Activated CD4-positive, alpha-beta T cell treated with anti-CD3 and anti-CD28 coated beads, Interleukin-2, amount 10 ng/mL, durations not matched to agents 24 days and 14 days (primary cell): ENCODE data around the gene KRT79. TPM values are rescaled to one million over a fixed set of nuclear protein-coding genes. Genes with fewer than 3 reads are reported as not detected.
A peak's percentile ranks its signal among the peaks of the same experiment; 100 is the strongest.
"Not testable (repeated sequence)": the region's sequence is repeated elsewhere in the genome, so short reads cannot be mapped to it uniquely, and the experiment has no call there.

Source experiments
- DNase-seq: peaks from one replicate; pipeline ENCODE4 v3.0.0; 2022
- H3K27ac Mint-ChIP-seq: one replicate; pipeline ENCODE4 v1.8.0; 2022; ENCODE audit warnings: mild to moderate bottlenecking, mixed read lengths
- H3K27me3 Mint-ChIP-seq: one replicate; pipeline ENCODE4 v1.8.0; 2022; ENCODE audit warnings: mixed read lengths
- H3K36me3 Mint-ChIP-seq: one replicate; pipeline ENCODE4 v1.8.0; 2022; ENCODE audit warnings: low read depth, mild to moderate bottlenecking, mixed read lengths
- H3K4me1 Mint-ChIP-seq: one replicate; pipeline ENCODE4 v1.8.0; 2021; ENCODE audit warnings: mixed read lengths
- H3K4me3 Mint-ChIP-seq: one replicate; pipeline ENCODE4 v1.8.0; 2022; ENCODE audit warnings: mild to moderate bottlenecking, moderate library complexity, mixed read lengths
- H3K9me3 Mint-ChIP-seq: one replicate; pipeline ENCODE4 v1.8.0; 2021; ENCODE audit warnings: mixed read lengths
- intact Hi-C: fragments of 100-400 bp; cut with micrococcal nuclease; formaldehyde crosslinking; loops from one replicate; pipeline ENCODE4 v1.15.1; 2023
- total RNA-seq: library from RNA; stranded (reverse); gene quantifications from 2 replicates; pipeline ENCODE4 v1.2.3, GENCODE V29; 2022

The KRT79 gene
- total RNA-seq, 1 donor from 2014 or later, result not detected

DNA sequence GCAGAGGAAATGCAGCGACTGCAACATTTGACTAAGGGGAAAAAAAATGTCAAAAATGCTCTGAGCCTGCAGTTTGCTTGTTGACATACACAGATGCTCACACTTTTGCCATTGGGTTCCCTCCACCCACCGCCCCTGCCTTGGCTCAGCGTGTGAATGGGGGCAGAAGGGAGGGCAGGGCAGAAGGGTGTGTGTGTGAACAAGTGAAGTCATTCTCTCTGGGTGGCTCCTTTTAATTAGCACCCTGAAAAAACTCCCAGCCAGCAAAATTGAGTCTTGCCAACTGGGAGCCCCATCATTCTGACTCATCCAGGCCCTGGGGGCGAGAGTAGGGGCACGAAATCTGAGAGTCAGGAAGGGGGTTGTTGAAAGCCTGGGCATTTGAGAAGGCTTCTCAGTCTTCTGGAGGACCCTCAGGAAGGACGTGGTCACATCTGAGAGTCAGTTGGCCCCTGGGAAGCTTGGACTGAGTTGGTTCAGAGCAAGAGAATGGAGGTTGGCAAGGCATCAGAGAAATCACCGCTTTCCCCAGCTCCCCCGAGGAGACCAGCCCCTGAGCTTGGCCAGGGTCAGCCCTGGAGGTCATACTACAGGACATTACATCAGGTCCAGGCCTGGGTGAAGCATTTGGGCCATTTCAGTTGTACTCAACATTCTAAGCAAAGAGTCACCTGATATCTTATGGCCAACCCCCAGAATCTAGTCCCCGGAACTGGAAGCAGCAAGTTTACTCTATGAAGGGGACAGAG, 37.4 kb upstream of the KRT79 start:
- Mint-ChIP-seq H3K36me3 (no peaks in the 10 kb centered on the region), H3K9me3 (no peaks in the 10 kb centered on the region), H3K27me3 (peaks cover 3% of the 10 kb centered on the region), H3K4me1 (peaks cover 31% of the 10 kb centered on the region), H3K27ac (no peak overlapping the region), H3K4me3 (no peak overlapping the region)
- intact Hi-C loops, result loop anchor here (5.0 kb wide), 1 partner anchor 499 kb away; no protein-coding TSS in a partner anchor
- no peak for DNase-seq

- DNase-seq, result peak; percentile 93
- peaks cover 3% of the 10 kb centered on the region for H3K27me3 Mint-ChIP-seq
- H3K27ac Mint-ChIP-seq, result no peak overlapping the region
- no peaks in the 10 kb centered on the region for H3K36me3 Mint-ChIP-seq
- peaks cover 31% of the 10 kb centered on the region for H3K4me1 Mint-ChIP-seq
- intact Hi-C loops, result loop anchor here (1.0 to 5.0 kb wide), 2 partner anchors 287 to 498 kb away; no protein-coding TSS in a partner anchor
- H3K4me3 Mint-ChIP-seq, result no peak overlapping the region
- H3K9me3 Mint-ChIP-seq, result no peaks in the 10 kb centered on the region
These were observed 36.5 kb upstream of the KRT79 start for GRCh38 chr12:52870361-52871290.

GRCh38 chr12:52867642-52868041, 33.5 kb upstream of the KRT79 start:
- Mint-ChIP-seq H3K9me3 (no peaks in the 10 kb centered on the region), H3K27ac (no peak overlapping the region), H3K36me3 (no peaks in the 10 kb centered on the region), H3K4me1 (peaks cover 17% of the 10 kb centered on the region), H3K4me3 (no peak overlapping the region), H3K27me3 (no peaks in the 10 kb centered on the region)
- intact Hi-C loops, result no loop called here
- no peak for DNase-seq

- H3K4me1 Mint-ChIP-seq, result peaks cover 17% of the 10 kb centered on the region
- intact Hi-C loops, result no loop called here
- H3K9me3 Mint-ChIP-seq, result no peaks in the 10 kb centered on the region
- H3K27ac Mint-ChIP-seq, result no peak overlapping the region
- no peaks in the 10 kb centered on the region for H3K36me3 Mint-ChIP-seq
- no peak for DNase-seq
- no peaks in the 10 kb centered on the region for H3K27me3 Mint-ChIP-seq
- no peak overlapping the region for H3K4me3 Mint-ChIP-seq
These were observed 33.0 kb upstream of the KRT79 start for GRCh38 chr12:52867152-52867551.

GRCh38 chr12:52865090-52865944, 31.2 kb upstream of the KRT79 start:
- H3K27ac Mint-ChIP-seq, result no peak overlapping the region
- no peaks in the 10 kb centered on the region for H3K27me3 Mint-ChIP-seq
- H3K36me3 Mint-ChIP-seq, result no peaks in the 10 kb centered on the region
- H3K4me1 Mint-ChIP-seq, result peaks cover 9% of the 10 kb centered on the region
- intact Hi-C loops, result no loop called here
- no peaks in the 10 kb centered on the region for H3K9me3 Mint-ChIP-seq
- H3K4me3 Mint-ChIP-seq, result no peak overlapping the region
- peak; percentile 72 for DNase-seq

DNA sequence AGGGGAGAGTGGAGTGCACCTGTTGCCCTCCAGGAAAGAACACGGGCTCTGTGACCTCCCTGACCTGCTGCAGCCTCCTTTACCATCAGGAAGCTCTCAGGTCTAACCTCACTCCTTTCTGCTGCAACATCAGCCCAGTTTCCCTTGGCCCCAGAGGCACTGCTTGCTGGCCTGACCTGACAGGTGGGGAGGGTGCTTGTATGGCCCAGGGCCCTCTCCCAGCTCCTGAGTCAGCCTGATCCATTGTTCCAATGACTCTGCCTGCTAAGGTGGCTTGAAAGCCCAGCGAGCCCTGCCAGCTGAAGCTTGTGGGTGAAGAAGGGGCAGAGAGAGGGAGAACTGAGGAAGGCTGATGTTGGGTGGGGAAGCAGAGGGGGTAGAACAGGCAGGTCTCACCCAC, 27.9 kb upstream of the KRT79 start:
- H3K27ac Mint-ChIP-seq, result no peak overlapping the region
- no peaks in the 10 kb centered on the region for H3K9me3 Mint-ChIP-seq
- no peaks in the 10 kb centered on the region for H3K36me3 Mint-ChIP-seq
- H3K4me3 Mint-ChIP-seq, result no peak overlapping the region
- DNase-seq, result no peak
- no peaks in the 10 kb centered on the region for H3K4me1 Mint-ChIP-seq
- intact Hi-C loops, result no loop called here
- peaks cover 2% of the 10 kb centered on the region for H3K27me3 Mint-ChIP-seq

DNA sequence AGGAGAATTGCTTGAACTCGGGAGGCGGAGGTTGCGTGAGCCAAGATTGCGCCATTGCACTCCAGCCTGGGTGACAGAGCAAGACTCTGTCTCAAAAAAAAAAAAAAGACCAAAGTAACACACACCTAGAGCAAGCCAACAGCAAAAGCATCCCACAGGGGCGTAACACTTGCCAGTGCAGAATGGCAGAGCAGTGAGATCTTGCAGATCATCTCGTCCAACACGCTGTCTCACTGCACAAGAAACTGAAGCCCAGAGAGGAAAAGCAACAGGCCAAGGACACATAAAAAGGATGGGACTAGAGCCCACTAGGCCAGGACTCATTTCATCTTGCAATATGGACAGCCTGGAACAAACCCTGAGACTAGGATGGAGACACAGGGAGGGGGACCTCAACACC, 27.4 kb upstream of the KRT79 start:
- intact Hi-C loops, result no loop called here
- Mint-ChIP-seq H3K9me3 (no peaks in the 10 kb centered on the region), H3K27me3 (peaks cover 2% of the 10 kb centered on the region), H3K4me3 (no peak overlapping the region), H3K4me1 (no peaks in the 10 kb centered on the region), H3K36me3 (no peaks in the 10 kb centered on the region), H3K27ac (no peak overlapping the region)
- no peak for DNase-seq

GRCh38 chr12:52860102-52860823, 26.2 kb upstream of the KRT79 start:
- DNase-seq, result no peak
- no peak overlapping the region for H3K27ac Mint-ChIP-seq
- no peaks in the 10 kb centered on the region for H3K36me3 Mint-ChIP-seq
- peaks cover 4% of the 10 kb centered on the region for H3K9me3 Mint-ChIP-seq
- intact Hi-C loops, result no loop called here
- H3K4me3 Mint-ChIP-seq, result no peak overlapping the region
- peaks cover 6% of the 10 kb centered on the region for H3K27me3 Mint-ChIP-seq
- H3K4me1 Mint-ChIP-seq, result no peaks in the 10 kb centered on the region

DNA sequence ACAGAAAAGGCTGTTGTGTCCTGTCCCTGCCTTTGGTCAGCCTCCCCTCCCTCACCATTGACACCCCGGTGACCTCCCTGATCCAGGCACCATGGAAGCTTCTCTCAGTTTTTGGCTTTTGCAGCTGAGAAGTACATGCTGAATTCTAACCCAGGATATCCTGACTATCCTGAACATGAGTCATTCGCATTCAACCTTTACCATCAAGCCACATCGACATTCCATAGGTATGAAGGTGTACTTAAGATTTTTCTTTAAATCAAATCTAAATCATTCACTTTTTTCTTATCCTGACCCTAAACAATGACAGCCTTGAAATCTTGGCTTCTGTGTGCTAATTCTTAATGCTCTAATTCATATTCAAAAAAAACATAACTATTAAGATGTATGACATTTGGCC, 23.4 kb upstream of the KRT79 start:
- intact Hi-C loops, result no loop called here
- Mint-ChIP-seq H3K4me1 (no peaks in the 10 kb centered on the region), H3K27me3 (peaks cover 16% of the 10 kb centered on the region), H3K36me3 (no peaks in the 10 kb centered on the region), H3K9me3 (peaks cover 4% of the 10 kb centered on the region), H3K4me3 (no peak overlapping the region), H3K27ac (no peak overlapping the region)
- no peak for DNase-seq

GRCh38 chr12:52856787-52857186, 22.7 kb upstream of the KRT79 start:
- intact Hi-C loops, result no loop called here
- Mint-ChIP-seq H3K36me3 (no peaks in the 10 kb centered on the region), H3K4me1 (no peaks in the 10 kb centered on the region), H3K4me3 (no peak overlapping the region), H3K27me3 (peaks cover 16% of the 10 kb centered on the region), H3K9me3 (peaks cover 4% of the 10 kb centered on the region), H3K27ac (no peak overlapping the region)
- DNase-seq, result no peak

DNA sequence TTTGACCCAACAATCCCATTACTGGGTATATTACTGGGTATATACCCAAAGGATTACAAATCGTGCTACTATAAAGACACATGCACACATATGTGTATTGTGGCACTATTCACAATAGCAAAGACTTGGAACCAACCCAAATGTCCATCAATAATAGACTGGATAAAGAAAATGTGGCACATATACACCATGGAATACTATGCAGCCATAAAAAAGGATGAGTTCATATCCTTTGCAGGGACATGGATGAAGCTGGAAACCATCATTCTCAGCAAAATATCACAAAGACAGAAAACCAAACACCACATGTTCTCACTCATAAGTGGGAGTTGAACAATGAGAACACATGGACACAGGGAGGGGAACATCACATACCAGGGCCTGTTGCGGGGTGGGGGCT, 22.0 kb upstream of the KRT79 start:
- H3K36me3 Mint-ChIP-seq, H3K4me3 Mint-ChIP-seq, H3K4me1 Mint-ChIP-seq, DNase-seq, H3K9me3 Mint-ChIP-seq, H3K27ac Mint-ChIP-seq, intact Hi-C loops: not testable (repeated sequence)
- H3K27me3 Mint-ChIP-seq, result peaks cover 16% of the 10 kb centered on the region

GRCh38 chr12:52851787-52852186, 17.7 kb upstream of the KRT79 start:
- Mint-ChIP-seq H3K4me1 (no peaks in the 10 kb centered on the region), H3K27ac (no peak overlapping the region)

GRCh38 chr12:52850681-52851080, 16.6 kb upstream of the KRT79 start:
- no peak for DNase-seq
- Mint-ChIP-seq H3K9me3 (no peaks in the 10 kb centered on the region), H3K4me3 (no peak overlapping the region), H3K4me1 (no peaks in the 10 kb centered on the region), H3K27ac (no peak overlapping the region), H3K36me3 (no peaks in the 10 kb centered on the region), H3K27me3 (peaks cover 15% of the 10 kb centered on the region)
- intact Hi-C loops, result no loop called here

More at GRCh38 chr12:52851787-52852186, 17.7 kb upstream of the KRT79 start:
- DNase-seq, result no peak
- peaks cover 18% of the 10 kb centered on the region for H3K27me3 Mint-ChIP-seq
- no peaks in the 10 kb centered on the region for H3K36me3 Mint-ChIP-seq
- H3K4me3 Mint-ChIP-seq, result no peak overlapping the region
- intact Hi-C loops, result no loop called here
- H3K9me3 Mint-ChIP-seq, result peaks cover 4% of the 10 kb centered on the region
